Fibroblast of villous mesenchyme (primary cell): ENCODE data around the gene TTC31. TPM values are rescaled to one million over a fixed set of nuclear protein-coding genes. Genes with fewer than 3 reads are reported as not detected.

ENCODE experiments used
- DNase-seq: peaks from one replicate; pipeline ENCODE4 v3.0.0-alpha.2; 2010; ENCODE audit warnings: low read depth
- H3K4me3 ChIP-seq: 2 replicates; pipeline ENCODE4 v1.5.1; 2011; ENCODE audit warnings: low read depth, mild to moderate bottlenecking, low read length
- total RNA-seq: library from RNA; depleted of rRNA; stranded (reverse); fragments of >200 nt; gene quantifications from 2 replicates; pipeline ENCODE4 v1.2.3, GENCODE V29; 2012
- TF ChIP-seq, protein P1 (sequence below): IDR thresholded peaks from 2 replicates; pipeline ENCODE4 v1.5.1; 2012; ENCODE audit warnings: low read depth, mild to moderate bottlenecking, low read length; ENCODE audit not compliant: insufficient read depth

The TTC31 gene
- 8.6 and 14.8 TPM in 2 replicates for total RNA-seq

DNA sequence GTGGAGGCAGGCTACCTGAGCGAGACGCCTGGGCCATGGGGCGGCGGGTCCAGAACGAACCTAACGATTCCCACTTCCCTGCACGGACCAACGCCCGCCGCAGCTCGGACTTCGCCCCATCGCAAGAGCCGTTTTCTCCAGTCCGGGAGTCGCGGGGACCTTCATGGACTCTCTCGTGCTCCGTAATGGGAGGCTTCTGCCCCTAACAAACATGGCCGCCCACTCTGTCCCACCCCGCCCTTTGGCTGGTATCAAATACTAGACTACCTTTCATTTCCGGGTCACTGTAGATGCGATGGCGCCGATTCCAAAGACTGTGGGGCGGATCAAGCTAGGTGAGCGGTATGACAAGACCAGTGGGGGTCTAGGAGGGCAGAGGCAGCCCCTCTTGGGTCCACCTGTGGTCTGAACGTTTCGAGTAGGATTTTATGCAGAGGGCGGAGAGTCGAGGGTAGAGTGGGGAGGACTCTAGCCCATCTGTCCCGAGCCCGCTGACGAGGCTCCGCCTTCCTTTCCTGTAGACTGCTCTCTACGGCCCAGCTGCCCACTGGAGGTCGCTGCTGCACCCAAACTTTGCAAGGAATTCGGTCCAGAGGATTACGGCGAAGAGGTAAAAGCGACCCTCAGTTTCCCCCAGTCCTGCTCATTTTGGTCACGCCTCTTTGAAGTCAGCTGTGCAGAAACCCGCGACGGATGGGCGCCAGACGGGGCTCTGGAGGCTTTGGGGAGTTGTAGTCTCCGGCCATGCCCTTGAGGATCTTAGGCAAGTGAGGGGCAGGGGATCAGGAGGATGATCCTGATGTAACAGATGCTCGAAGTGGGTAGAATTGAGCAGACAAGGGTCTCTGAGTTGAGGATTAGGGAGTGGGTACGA, at the start of gene TTC31, which contains the start of gene CCDC142:
Gene TTC31, plus strand, starts transcription at position 281 of the 874 bp plus-strand sequence. Its CDS starts 15 bp downstream, at position 296.
Gene CCDC142, minus strand, starts transcription at position 198 of the 874 bp plus-strand sequence. Its CDS starts 161 bp downstream, at position 37.
- TF ChIP-seq, protein P1, sequence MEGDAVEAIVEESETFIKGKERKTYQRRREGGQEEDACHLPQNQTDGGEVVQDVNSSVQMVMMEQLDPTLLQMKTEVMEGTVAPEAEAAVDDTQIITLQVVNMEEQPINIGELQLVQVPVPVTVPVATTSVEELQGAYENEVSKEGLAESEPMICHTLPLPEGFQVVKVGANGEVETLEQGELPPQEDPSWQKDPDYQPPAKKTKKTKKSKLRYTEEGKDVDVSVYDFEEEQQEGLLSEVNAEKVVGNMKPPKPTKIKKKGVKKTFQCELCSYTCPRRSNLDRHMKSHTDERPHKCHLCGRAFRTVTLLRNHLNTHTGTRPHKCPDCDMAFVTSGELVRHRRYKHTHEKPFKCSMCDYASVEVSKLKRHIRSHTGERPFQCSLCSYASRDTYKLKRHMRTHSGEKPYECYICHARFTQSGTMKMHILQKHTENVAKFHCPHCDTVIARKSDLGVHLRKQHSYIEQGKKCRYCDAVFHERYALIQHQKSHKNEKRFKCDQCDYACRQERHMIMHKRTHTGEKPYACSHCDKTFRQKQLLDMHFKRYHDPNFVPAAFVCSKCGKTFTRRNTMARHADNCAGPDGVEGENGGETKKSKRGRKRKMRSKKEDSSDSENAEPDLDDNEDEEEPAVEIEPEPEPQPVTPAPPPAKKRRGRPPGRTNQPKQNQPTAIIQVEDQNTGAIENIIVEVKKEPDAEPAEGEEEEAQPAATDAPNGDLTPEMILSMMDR, result peak; percentile 92
- peak; percentile 96 for DNase-seq
- peak within 1 kb of the TSS; percentile 99 for H3K4me3 ChIP-seq

DNA sequence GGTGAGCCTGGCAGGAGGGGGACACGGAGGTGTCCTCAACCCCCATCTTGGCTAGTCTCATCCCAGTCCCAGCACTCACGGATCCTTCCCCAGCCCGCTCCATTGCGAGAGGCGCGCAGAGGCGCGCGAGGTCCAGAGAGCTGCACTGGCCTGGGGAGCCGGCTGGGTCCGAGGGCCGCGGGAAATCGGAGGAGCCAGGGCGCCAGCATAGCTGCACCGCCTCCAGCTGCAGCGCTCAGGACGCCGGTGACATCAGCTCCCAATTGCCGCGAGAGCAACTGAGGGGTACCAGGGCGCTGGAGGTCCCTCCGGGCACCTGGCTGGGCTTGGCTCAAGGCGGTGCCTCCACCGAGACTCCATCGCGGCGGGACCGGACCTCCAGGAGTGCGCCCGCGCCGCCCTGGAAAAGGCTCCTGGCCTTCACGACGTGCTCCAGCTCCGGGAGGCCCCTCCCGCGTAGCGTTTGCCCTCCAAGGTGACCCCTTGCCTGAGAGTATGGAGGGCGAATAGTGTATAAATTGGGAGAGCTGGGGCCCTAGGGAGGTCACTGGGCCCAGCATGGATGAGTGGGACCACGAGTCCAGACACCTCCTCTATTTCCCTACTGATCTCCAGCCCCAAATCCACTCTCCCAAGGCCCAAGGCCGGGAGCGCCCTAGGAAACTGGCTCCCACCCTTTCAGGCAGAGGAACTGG, 46.6 kb upstream of the TTC31 start:
- DNase-seq, result no peak
- TF ChIP-seq, protein P1, result no peak
- H3K4me3 ChIP-seq, result no peak overlapping the region

DNA sequence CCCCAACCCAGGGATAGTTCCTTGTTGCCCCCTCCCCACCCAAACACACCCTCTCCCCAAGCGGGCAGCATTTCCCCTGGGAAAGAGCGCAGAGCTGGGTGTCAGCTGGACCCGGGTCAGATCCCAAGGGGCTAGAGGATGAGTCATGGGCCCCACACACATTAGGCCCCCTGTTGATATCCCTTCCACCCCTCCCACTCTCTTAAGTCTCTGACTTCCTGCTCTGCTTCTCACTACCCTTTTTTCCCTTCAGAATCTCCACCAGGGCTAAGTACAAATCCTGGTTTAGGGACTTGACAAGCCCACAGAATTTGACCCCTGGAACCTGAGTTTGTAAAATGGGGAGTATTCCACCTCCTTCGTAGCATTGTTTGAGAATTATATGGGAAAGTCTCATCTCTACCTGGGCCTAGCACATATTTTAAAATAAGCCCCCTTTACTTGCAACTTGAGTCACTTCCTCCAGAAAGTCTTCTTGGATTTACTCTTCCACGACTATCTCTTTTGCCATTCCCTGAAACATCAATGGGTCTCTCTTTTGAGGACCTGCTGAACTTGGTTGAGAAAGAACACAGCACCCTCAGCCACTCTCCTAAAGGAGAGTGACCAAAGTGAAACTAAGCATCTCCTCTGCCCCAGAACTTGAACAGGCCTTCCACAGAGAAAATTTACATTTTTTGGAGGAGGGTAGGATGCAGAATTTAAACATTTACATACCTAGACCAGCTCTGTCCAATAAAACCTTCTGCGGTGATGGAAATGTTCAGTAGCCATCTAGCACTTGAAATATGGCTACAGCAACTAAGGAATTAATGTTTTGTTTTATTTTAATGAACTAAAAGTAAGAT, 45.8 kb upstream of the TTC31 start:
- no peak overlapping the region for H3K4me3 ChIP-seq
- TF ChIP-seq, protein P1, result no peak
- peak; percentile 29 for DNase-seq

DNA sequence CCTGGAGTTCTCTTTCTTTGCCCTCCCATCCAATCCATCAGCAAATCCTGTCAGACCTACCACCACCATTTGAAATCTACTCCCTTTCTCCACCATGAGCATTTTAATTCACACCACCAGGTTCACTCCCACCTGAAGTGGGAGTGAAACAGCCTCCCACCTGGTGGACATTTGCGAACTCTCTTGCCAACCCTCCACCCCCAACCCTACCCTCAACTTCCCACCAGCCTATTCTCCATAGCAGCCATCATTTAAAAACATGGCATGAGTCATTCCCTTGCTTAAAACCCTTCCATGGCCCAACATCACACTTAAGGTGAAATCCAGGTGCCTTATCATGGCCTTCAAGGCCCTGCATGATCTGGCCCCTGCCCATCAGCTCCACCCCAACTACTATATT, 44.6 kb upstream of the TTC31 start:
- no peak for DNase-seq
- no peak overlapping the region for H3K4me3 ChIP-seq
- TF ChIP-seq, protein P1, result no peak

DNA sequence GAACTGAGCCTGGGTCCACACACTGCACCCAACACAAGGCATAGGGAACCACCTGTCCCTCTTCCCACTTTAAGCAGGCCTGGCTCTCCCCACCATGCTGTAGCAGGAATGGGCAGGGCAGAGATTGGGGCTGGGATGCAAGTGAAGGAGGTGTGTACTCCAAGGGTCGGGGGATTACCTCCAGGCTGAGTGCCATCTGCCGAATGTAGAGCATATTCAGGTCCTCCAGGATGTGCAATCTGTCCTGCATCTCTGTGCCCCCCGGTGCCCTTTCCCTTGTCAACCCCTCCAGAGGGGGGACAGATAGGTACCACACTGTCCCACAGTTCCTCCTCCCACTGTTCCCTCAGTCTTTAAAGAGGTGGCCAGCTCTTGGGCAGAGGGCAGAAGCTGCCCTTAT, 43.5 kb upstream of the TTC31 start:
- DNase-seq, result no peak
- TF ChIP-seq, protein P1, result no peak
- peak overlapping the region; percentile 59 for H3K4me3 ChIP-seq

DNA sequence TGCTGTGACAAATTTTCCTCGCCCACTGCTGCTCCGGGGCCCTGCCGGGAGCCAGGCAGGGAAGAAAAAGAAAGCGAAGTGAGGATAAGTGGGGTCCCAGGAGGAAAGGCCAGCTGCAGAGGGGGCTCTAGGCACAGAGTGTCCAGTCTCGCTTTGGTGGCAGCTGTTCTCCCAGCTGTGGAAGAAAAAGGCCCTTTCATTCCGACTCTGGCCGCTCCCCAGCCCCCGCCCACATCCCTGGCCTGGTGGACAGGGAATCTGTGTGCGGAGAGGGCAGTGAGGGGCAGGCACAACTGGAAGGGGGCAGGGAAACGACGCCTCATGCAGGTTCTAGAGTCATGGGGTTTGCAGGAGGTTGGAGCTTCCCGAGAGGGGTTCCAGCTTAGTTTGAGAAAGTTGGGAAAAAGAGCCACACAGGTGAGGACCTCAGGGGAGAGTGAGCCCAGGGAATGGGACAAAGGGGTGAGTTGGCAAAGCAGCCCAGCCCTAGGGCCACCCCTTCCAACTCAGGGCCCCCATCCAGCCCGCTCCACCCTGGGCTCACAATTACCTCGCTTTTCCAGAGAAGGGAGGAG, 43.0 kb upstream of the TTC31 start:
- peak overlapping the region; percentile 59 for H3K4me3 ChIP-seq
- peak; percentile 60 for DNase-seq
- TF ChIP-seq, protein P1, result no peak
